H9 (cell line): Measurements from ENCODE around the gene RUNDC3A. TPM values are rescaled to one million over a fixed set of nuclear protein-coding genes. Genes with fewer than 3 reads are reported as not detected.

Source experiments
- DNase-seq: peaks from one replicate; pipeline ENCODE4 v3.0.0-alpha.2; 2017
- H2AFZ ChIP-seq: one replicate; pipeline ENCODE4 v1.6.1; 2013; ENCODE audit warnings: mild to moderate bottlenecking, low read length, control low read depth, moderate library complexity
- H2AK5ac ChIP-seq: 2 replicates; pipeline ENCODE4 v1.6.1; 2013; ENCODE audit warnings: low read length, control low read depth, mixed read lengths; ENCODE audit not compliant: insufficient read length
- H2BK120ac ChIP-seq: one replicate; pipeline ENCODE4 v1.6.1; 2013; ENCODE audit warnings: low read depth, mild to moderate bottlenecking, low read length, control low read depth, inconsistent platforms; ENCODE audit not compliant: poor library complexity, severe bottlenecking
- H2BK12ac ChIP-seq: 2 replicates; pipeline ENCODE4 v1.6.1; 2013; ENCODE audit warnings: low read length, control low read depth, mixed read lengths, low read depth; ENCODE audit not compliant: insufficient read length
- H2BK15ac ChIP-seq: 2 replicates; pipeline ENCODE4 v1.6.1; 2013; ENCODE audit warnings: low read depth, low read length, control low read depth
- H2BK20ac ChIP-seq: one replicate; pipeline ENCODE4 v1.6.1; 2013; ENCODE audit warnings: low read depth, mild to moderate bottlenecking, low read length, control low read depth, inconsistent platforms; ENCODE audit not compliant: poor library complexity, severe bottlenecking
- H2BK5ac ChIP-seq: 2 replicates; pipeline ENCODE4 v1.6.1; 2013; ENCODE audit warnings: low read length, control low read depth, mixed read lengths; ENCODE audit not compliant: insufficient read length
- H3K14ac ChIP-seq: 2 replicates; pipeline ENCODE4 v1.6.1; 2013; ENCODE audit warnings: low read length, control low read depth; ENCODE audit not compliant: insufficient read depth
- H3K18ac ChIP-seq: 2 replicates; pipeline ENCODE4 v1.6.1; 2013; ENCODE audit warnings: low read depth, mild to moderate bottlenecking, mixed read lengths, low read length, control low read depth; ENCODE audit not compliant: insufficient read length
- H3K23ac ChIP-seq: 2 replicates; pipeline ENCODE4 v1.6.1; 2013; ENCODE audit warnings: low read length, control low read depth, mixed read lengths, low read depth; ENCODE audit not compliant: insufficient read length
- H3K23me2 ChIP-seq: 2 replicates; pipeline ENCODE4 v1.6.1; 2013; ENCODE audit warnings: low read depth, mild to moderate bottlenecking, mixed read lengths, low read length, control low read depth; ENCODE audit not compliant: insufficient read length, poor library complexity, severe bottlenecking
- H3K27ac ChIP-seq: 2 replicates; pipeline ENCODE4 v1.5.1; 2013; ENCODE audit warnings: low read length, control low read depth, mixed read lengths, low read depth; ENCODE audit not compliant: insufficient read length
- H3K27me3 ChIP-seq: 2 replicates; pipeline ENCODE4 v1.6.1; 2013; ENCODE audit warnings: low read length, control low read depth, inconsistent platforms; ENCODE audit not compliant: insufficient read depth
- H3K4ac ChIP-seq: 2 replicates; pipeline ENCODE4 v1.6.1; 2013; ENCODE audit warnings: low read depth, mild to moderate bottlenecking, control low read depth, inconsistent platforms, low read length, moderate library complexity
- H3K4me1 ChIP-seq: 2 replicates; pipeline ENCODE4 v1.6.1; 2013; ENCODE audit warnings: low read length, control low read depth, inconsistent platforms; ENCODE audit not compliant: insufficient read depth
- H3K4me2 ChIP-seq: 2 replicates; pipeline ENCODE4 v1.6.1; 2013; ENCODE audit warnings: low read length, control low read depth, mixed read lengths; ENCODE audit not compliant: insufficient read length, insufficient read depth
- H3K56ac ChIP-seq: 2 replicates; pipeline ENCODE4 v1.6.1; 2013; ENCODE audit warnings: low read depth, mild to moderate bottlenecking, mixed read lengths, low read length, control low read depth; ENCODE audit not compliant: insufficient read length
- H3K79me1 ChIP-seq: 2 replicates; pipeline ENCODE4 v1.6.1; 2013; ENCODE audit warnings: low read depth, mild to moderate bottlenecking, moderate library complexity, low read length, control low read depth, inconsistent platforms; ENCODE audit not compliant: insufficient read depth, poor library complexity, severe bottlenecking
- H3K79me2 ChIP-seq: 2 replicates; pipeline ENCODE4 v1.6.1; 2013; ENCODE audit warnings: low read length, control low read depth, inconsistent platforms; ENCODE audit not compliant: insufficient read depth
- H3K9ac ChIP-seq: 2 replicates; pipeline ENCODE4 v1.6.1; 2013; ENCODE audit warnings: low read length, control low read depth, mixed read lengths; ENCODE audit not compliant: insufficient read length; ENCODE audit errors: extremely low read depth
- H3K9me3 ChIP-seq: one replicate; pipeline ENCODE4 v1.6.1; 2013; ENCODE audit warnings: low read depth, low read length, inconsistent platforms; ENCODE audit not compliant: control insufficient read depth
- H3T11ph ChIP-seq: one replicate; pipeline ENCODE4 v1.6.1; 2013; ENCODE audit warnings: mild to moderate bottlenecking, low read length, control low read depth, inconsistent platforms
- H4K20me1 ChIP-seq: one replicate; pipeline ENCODE4 v1.6.1; 2013; ENCODE audit not compliant: control insufficient read depth, insufficient read length, insufficient read depth
- H4K5ac ChIP-seq: 2 replicates; pipeline ENCODE4 v1.6.1; 2013; ENCODE audit warnings: low read depth, mild to moderate bottlenecking, mixed read lengths, low read length, control low read depth; ENCODE audit not compliant: insufficient read length
- H4K8ac ChIP-seq: replicated peaks from 2 replicates; pipeline ENCODE4 v1.6.1; 2013; ENCODE audit warnings: low read length, control low read depth, mixed read lengths, low read depth; ENCODE audit not compliant: insufficient read length
- H4K91ac ChIP-seq: 2 replicates; pipeline ENCODE4 v1.6.1; 2013; ENCODE audit warnings: low read depth, mild to moderate bottlenecking, moderate library complexity, mixed read lengths, low read length, control low read depth; ENCODE audit not compliant: insufficient read length
- H3K27ac Mint-ChIP-seq, 3 experiments: 2 replicates in 2 of 3; 3 replicates in 1 of 3; pipeline ENCODE4 v1.8.0; 2020 to 2021; ENCODE audit warnings: mixed read lengths in 3 of 3, mild to moderate bottlenecking in 1 of 3, moderate library complexity in 1 of 3
- H3K27me3 Mint-ChIP-seq: 2 replicates; pipeline ENCODE4 v1.8.0; 2021; ENCODE audit warnings: low read depth, mild to moderate bottlenecking, moderate library complexity, mixed read lengths
- H3K36me3 Mint-ChIP-seq, 3 experiments: 2 replicates in 2 of 3; 3 replicates in 1 of 3; pipeline ENCODE4 v1.8.0; 2020 to 2021; ENCODE audit warnings: low read depth in 3 of 3, mixed read lengths in 3 of 3; ENCODE audit not compliant: insufficient read depth in 1 of 3
- H3K4me1 Mint-ChIP-seq, 2 experiments: 2 replicates each; pipeline ENCODE4 v1.8.0; 2020; ENCODE audit warnings: mixed read lengths in 2 of 2
- H3K4me3 Mint-ChIP-seq, 2 experiments: 2 replicates in 1 of 2; 3 replicates in 1 of 2; pipeline ENCODE4 v1.8.0; 2020 to 2021; ENCODE audit warnings: mild to moderate bottlenecking in 2 of 2, mixed read lengths in 2 of 2, moderate library complexity in 1 of 2
- H3K9me3 Mint-ChIP-seq, 2 experiments: 2 replicates in 1 of 2; 3 replicates in 1 of 2; pipeline ENCODE4 v1.8.0; 2020; ENCODE audit warnings: mild to moderate bottlenecking in 2 of 2, mixed read lengths in 2 of 2, moderate library complexity in 1 of 2
- WGBS: extraction: QIAGEN DNeasy Blood & Tissue Kit; methylation state at CpG from one replicate; pipeline ENCODE4 v1.1.7; 2013; ENCODE audit warnings: missing lambda C conversion rate, low lambda C conversion rate, mixed read lengths; ENCODE audit not compliant: insufficient read length; ENCODE audit errors: extremely low coverage; 5-methylcytosine and 5-hydroxymethylcytosine counted together
- total RNA-seq: library from RNA; stranded (reverse); gene quantifications from 2 replicates; pipeline ENCODE4 v1.2.1, GENCODE V29; 2021
- TF ChIP-seq, protein P1 (sequence below): fragments of 200-600 bp; sonication (generic); conservative IDR thresholded peaks from 3 replicates; pipeline ENCODE4 v1.8.0; 2021; ENCODE audit warnings: antibody characterized with exemption, mild to moderate bottlenecking

Gene RUNDC3A
- total RNA-seq, 1 experiment from 2014 or later: 3.8 TPM

GRCh38 chr17:44277976-44278375 lies 30.4 kb upstream of the RUNDC3A start:
- Histone ChIP-seq H3K23me2 (peaks cover 4% of the 10 kb centered on the region), H4K91ac (no peak overlapping the region), H3K18ac (no peak overlapping the region), H4K5ac (no peak overlapping the region), H4K8ac (no peak overlapping the region), H3K14ac (no peak overlapping the region), H2AFZ (no peak overlapping the region), H2BK5ac (no peak overlapping the region), H3K4me1 (peaks cover 13% of the 10 kb centered on the region; the same call in 1 of the 2 replicates), H3K9ac (no peak overlapping the region), H3K27me3 (no peaks in the 10 kb centered on the region), H2BK12ac (no peak overlapping the region), H3T11ph (no peak overlapping the region), H3K4me2 (no peak overlapping the region), H3K27ac (no peak overlapping the region), H2BK120ac (no peak overlapping the region), H2BK20ac (no peak overlapping the region), H3K23ac (no peak overlapping the region), H2BK15ac (no peak overlapping the region), H3K4ac (no peak overlapping the region), H3K79me1 (no peaks in the 10 kb centered on the region), H3K56ac (no peak overlapping the region), H3K9me3 (no peaks in the 10 kb centered on the region), H2AK5ac (no peak overlapping the region), H3K79me2 (no peaks in the 10 kb centered on the region), H4K20me1 (no peaks in the 10 kb centered on the region)
- Mint-ChIP-seq H3K27ac (no peak overlapping the region; a peak in 1 of 7 replicates), H3K4me3 (no peak overlapping the region), H3K27me3 (peaks cover 3% of the 10 kb centered on the region), H3K36me3 (no peaks in the 10 kb centered on the region), H3K4me1 (peaks cover 21 to 39% of the 10 kb centered on the region in 2 experiments), H3K9me3 (no peaks in the 10 kb centered on the region)
- TF ChIP-seq, protein P1, sequence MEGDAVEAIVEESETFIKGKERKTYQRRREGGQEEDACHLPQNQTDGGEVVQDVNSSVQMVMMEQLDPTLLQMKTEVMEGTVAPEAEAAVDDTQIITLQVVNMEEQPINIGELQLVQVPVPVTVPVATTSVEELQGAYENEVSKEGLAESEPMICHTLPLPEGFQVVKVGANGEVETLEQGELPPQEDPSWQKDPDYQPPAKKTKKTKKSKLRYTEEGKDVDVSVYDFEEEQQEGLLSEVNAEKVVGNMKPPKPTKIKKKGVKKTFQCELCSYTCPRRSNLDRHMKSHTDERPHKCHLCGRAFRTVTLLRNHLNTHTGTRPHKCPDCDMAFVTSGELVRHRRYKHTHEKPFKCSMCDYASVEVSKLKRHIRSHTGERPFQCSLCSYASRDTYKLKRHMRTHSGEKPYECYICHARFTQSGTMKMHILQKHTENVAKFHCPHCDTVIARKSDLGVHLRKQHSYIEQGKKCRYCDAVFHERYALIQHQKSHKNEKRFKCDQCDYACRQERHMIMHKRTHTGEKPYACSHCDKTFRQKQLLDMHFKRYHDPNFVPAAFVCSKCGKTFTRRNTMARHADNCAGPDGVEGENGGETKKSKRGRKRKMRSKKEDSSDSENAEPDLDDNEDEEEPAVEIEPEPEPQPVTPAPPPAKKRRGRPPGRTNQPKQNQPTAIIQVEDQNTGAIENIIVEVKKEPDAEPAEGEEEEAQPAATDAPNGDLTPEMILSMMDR: no peak
- WGBS: no CpG with 5 or more reads among the region's 4 CpGs
- DNase-seq: no peak
